ENCODE measurements around the gene CFAP46. TPM values are rescaled to one million over a fixed set of nuclear protein-coding genes. Genes with fewer than 3 reads are reported as not detected.

The CFAP46 gene
- total and polyA plus RNA-seq, 2 donors (not counting 1 experiment from before 2014, with no cell fraction given), result 0.07 TPM; not detected in 1

- DNase-seq (no peak), ATAC-seq (ENCODE audit: low read depth) (no peak)
- no peak overlapping the region for H3K4me2 ChIP-seq (replicated peaks; ENCODE audit: low read depth, low read length, poor library complexity, severe bottlenecking)
- Mint-ChIP-seq H3K9me3 (ENCODE audit: insufficient read depth) (peaks cover 6% of the 10 kb centered on the region), H3K4me1 (peaks cover 3% of the 10 kb centered on the region), H3K4me3 (no peak overlapping the region), H3K27ac (no peak overlapping the region), H3K27me3 (peaks cover 19% of the 10 kb centered on the region)
- no peak overlapping the region for H3K9ac ChIP-seq (ENCODE audit: low read length)
- intact Hi-C loops (cut with micrococcal nuclease), result no loop called here
- H3K79me2 ChIP-seq (ENCODE audit: control insufficient read depth, insufficient read depth, low read length), result no peaks in the 10 kb centered on the region
- TF ChIP-seq EZH2 (IDR thresholded peaks at IDR 0.05; ENCODE audit: borderline replicate concordance, insufficient read depth, low read depth, low read length, poor library complexity, severe bottlenecking), result no peak
- H4K20me1 ChIP-seq (ENCODE audit: control insufficient read depth, insufficient read depth, low read length, poor library complexity, severe bottlenecking), result no peaks in the 10 kb centered on the region
- H2AFZ ChIP-seq (ENCODE audit: insufficient read depth, low read depth, low read length, poor library complexity, severe bottlenecking), result no peak overlapping the region
- H3K27me3 ChIP-seq (replicated peaks in 1 of 4; ENCODE audit: control extremely low read depth in 1 of 4, control insufficient read depth in 3 of 4, insufficient read depth in 4 of 4, low read length in 3 of 4), result peaks cover 0 to 13% (median 2%) of the 10 kb centered on the region in 4 experiments
- peaks cover 0 to 35% (median 15%) of the 10 kb centered on the region in 3 donors for H3K9me3 ChIP-seq (ENCODE audit: control extremely low read depth in 1 of 3, control insufficient read depth in 2 of 3, insufficient read depth in 1 of 3, low read length in 2 of 3)
- 93% methylated on average over 21 of the region's 21 CpGs for WGBS (ENCODE audit: insufficient coverage)
- H3K4me3 ChIP-seq (ENCODE audit: control extremely low read depth in 1 of 5, extremely low read depth in 1 of 5, insufficient read depth in 1 of 5, low read depth in 2 of 5, low read length in 4 of 5), result no peak overlapping the region
- ChIA-PET CTCF (interaction anchor here (1.2 kb wide), 1 partner anchor 287 kb away, joined by 5 read pairs; no protein-coding TSS in a partner anchor), POLR2A (no interaction called here)
- H3K27ac ChIP-seq (ENCODE audit: low read length in 2 of 2), result no peak overlapping the region
- peaks cover 0 to 6% of the 10 kb centered on the region in 2 donors for H3K4me1 ChIP-seq (ENCODE audit: control insufficient read depth in 2 of 2, insufficient read depth in 2 of 2, low read length in 2 of 2)
- no peaks in the 10 kb centered on the region for H3K36me3 ChIP-seq (replicated peaks in 1 of 2; ENCODE audit: control extremely low read depth in 1 of 2, control insufficient read depth in 1 of 2, extremely low read depth in 1 of 2, insufficient read depth in 2 of 2, low read length in 1 of 2)
These were observed 103.9 kb downstream of the CFAP46 start for GRCh38 chr10:132838346-132838970.

GRCh38 chr10:132837905-132838304, 104.5 kb downstream of the CFAP46 start:
- Histone ChIP-seq H3K79me2 (ENCODE audit: control insufficient read depth, insufficient read depth, low read length) (no peaks in the 10 kb centered on the region), H3K36me3 (replicated peaks in 1 of 2; ENCODE audit: control extremely low read depth in 1 of 2, control insufficient read depth in 1 of 2, extremely low read depth in 1 of 2, insufficient read depth in 2 of 2, low read length in 1 of 2) (no peaks in the 10 kb centered on the region), H3K9me3 (ENCODE audit: control extremely low read depth in 1 of 3, control insufficient read depth in 2 of 3, insufficient read depth in 1 of 3, low read length in 2 of 3) (peaks cover 0 to 29% (median 12%) of the 10 kb centered on the region in 3 donors), H3K4me2 (replicated peaks; ENCODE audit: low read depth, low read length, poor library complexity, severe bottlenecking) (no peak overlapping the region), H2AFZ (ENCODE audit: insufficient read depth, low read depth, low read length, poor library complexity, severe bottlenecking) (no peak overlapping the region), H3K27me3 (replicated peaks in 1 of 4; ENCODE audit: control extremely low read depth in 1 of 4, control insufficient read depth in 3 of 4, insufficient read depth in 4 of 4, low read length in 3 of 4) (peaks cover 0 to 13% (median 2%) of the 10 kb centered on the region in 4 experiments), H3K9ac (ENCODE audit: low read length) (no peak overlapping the region), H4K20me1 (ENCODE audit: control insufficient read depth, insufficient read depth, low read length, poor library complexity, severe bottlenecking) (no peaks in the 10 kb centered on the region), H3K4me3 (ENCODE audit: control extremely low read depth in 1 of 5, extremely low read depth in 1 of 5, insufficient read depth in 1 of 5, low read depth in 2 of 5, low read length in 4 of 5) (no peak overlapping the region), H3K4me1 (ENCODE audit: control insufficient read depth in 2 of 2, insufficient read depth in 2 of 2, low read length in 2 of 2) (peaks cover 0 to 6% of the 10 kb centered on the region in 2 donors), H3K27ac (ENCODE audit: low read length in 2 of 2) (no peak overlapping the region)
- WGBS (ENCODE audit: insufficient coverage), result 91% methylated on average over 20 of the region's 21 CpGs
- H3K4me1 Mint-ChIP-seq, result peaks cover 3% of the 10 kb centered on the region
- H3K4me3 Mint-ChIP-seq, result no peak overlapping the region
- ATAC-seq (ENCODE audit: low read depth), result no peak
- ChIA-PET POLR2A (no interaction called here), CTCF (interaction anchor here (1.2 kb wide), 1 partner anchor 287 kb away, joined by 5 read pairs; no protein-coding TSS in a partner anchor)
- TF ChIP-seq CTCF (IDR thresholded peaks at IDR 0.05), result no peak
- no peak for TF ChIP-seq EZH2 (IDR thresholded peaks at IDR 0.05; ENCODE audit: borderline replicate concordance, insufficient read depth, low read depth, low read length, poor library complexity, severe bottlenecking)
- H3K27me3 Mint-ChIP-seq, result peaks cover 19% of the 10 kb centered on the region
- no peak for DNase-seq
- intact Hi-C loops (cut with micrococcal nuclease), result no loop called here
- peaks cover 6% of the 10 kb centered on the region for H3K9me3 Mint-ChIP-seq (ENCODE audit: insufficient read depth)
- H3K27ac Mint-ChIP-seq, result no peak overlapping the region
